Tibial nerve (tissue), 4 donors: ENCODE results near the gene HMCN1. TPM values are rescaled to one million over a fixed set of nuclear protein-coding genes. Genes with fewer than 3 reads are reported as not detected.

Experiments used
- DNase-seq, 2 donors: peaks; one replicate each; pipeline ENCODE4 v3.0.0-alpha.2; 2019; ENCODE audit warnings: low spot score in 2 of 2
- H3K27ac ChIP-seq, 4 donors: fragments of 200-600 bp; sonication (generic) in 3 of 4; one replicate each; pipeline ENCODE4 v1.5.1; 2017 to 2019; ENCODE audit warnings: mild to moderate bottlenecking in 1 of 4
- H3K27me3 ChIP-seq, 2 donors: fragments of 200-600 bp; sonication (generic) in 1 of 2; one replicate each; pipeline versions ENCODE4 v1.5.1 to v1.6.0; 2017 to 2019
- H3K36me3 ChIP-seq, 3 donors: fragments of 200-600 bp; sonication (generic); one replicate each; pipeline ENCODE4 v1.5.1; 2018 to 2019
- H3K4me1 ChIP-seq, 4 donors: fragments of 200-600 bp; sonication (generic) in 3 of 4; one replicate each; pipeline ENCODE4 v1.5.1; 2017 to 2019
- H3K4me3 ChIP-seq, 4 donors: fragments of 200-600 bp; sonication (generic) in 3 of 4; one replicate each; pipeline ENCODE4 v1.5.1; 2017 to 2019; ENCODE audit warnings: mild to moderate bottlenecking in 1 of 4, moderate library complexity in 1 of 4
- H3K9me3 ChIP-seq, 4 donors: fragments of 200-600 bp; sonication (generic) in 3 of 4; one replicate each; pipeline ENCODE4 v1.5.1; 2017 to 2019
- EP300 ChIP-seq, 2 donors: sonication (generic); formaldehyde crosslinking; IDR thresholded peaks; one replicate each; pipeline ENCODE4 v1.6.1; 2017; ENCODE audit warnings: antibody characterized with exemption in 2 of 2, mild to moderate bottlenecking in 1 of 2
- POLR2A ChIP-seq, 2 donors: fragments of 450-650 bp; IDR thresholded peaks; one replicate each; pipeline ENCODE4 v1.6.1; 2017; ENCODE audit warnings: antibody characterized with exemption in 2 of 2, mild to moderate bottlenecking in 2 of 2, moderate library complexity in 2 of 2
- WGBS, 2 donors: methylation state at CpG; one replicate each; pipeline ENCODE4 v1.1.5; 2018; 5-methylcytosine and 5-hydroxymethylcytosine counted together
- total RNA-seq, 4 donors: library from RNA; depleted of rRNA; stranded (reverse); fragments of >200 nt; gene quantifications; one replicate each; pipeline ENCODE4 v1.1.0, GENCODE V29; 2016
- TF ChIP-seq, protein P1 (sequence below), 5 experiments: fragments of 200-600 bp in 3 of 5; fragments of 450-650 bp in 2 of 5; sonication (generic) in 3 of 5; IDR thresholded peaks; one replicate each; pipeline ENCODE4 v1.5.1; 2016 to 2019; ENCODE audit warnings: antibody characterized with exemption in 5 of 5, mild to moderate bottlenecking in 3 of 5, moderate library complexity in 2 of 5

HMCN1 gene
- total RNA-seq, 4 donors from 2014 or later: 2.1 to 13.3 (median 3.9) TPM

DNA sequence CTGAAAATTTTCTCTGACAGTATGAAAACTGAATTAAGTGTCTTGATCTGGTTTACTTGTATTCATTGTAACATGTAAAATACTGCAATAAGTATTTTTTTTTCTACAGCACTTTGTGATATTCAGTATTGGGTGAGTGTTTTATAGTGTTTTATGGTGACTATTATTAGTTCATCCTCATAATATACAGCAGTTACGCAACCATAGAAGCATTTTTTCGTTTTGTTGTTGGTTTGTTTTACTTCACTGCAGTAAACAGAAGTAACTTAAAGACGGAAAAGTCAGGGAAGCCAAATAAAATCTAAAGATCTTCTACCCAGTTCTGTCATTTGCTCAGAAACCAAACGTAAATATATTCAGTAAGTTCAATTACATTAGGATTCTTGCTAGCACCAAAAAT is 390.8 kb downstream of the HMCN1 start:
- Histone ChIP-seq H3K4me1 (no peaks in the 10 kb centered on the region), H3K9me3 (no peaks in the 10 kb centered on the region), H3K27me3 (no peaks in the 10 kb centered on the region), H3K4me3 (no peak overlapping the region), H3K27ac (no peak overlapping the region), H3K36me3 (no peaks in the 10 kb centered on the region)
- DNase-seq: no peak
- TF ChIP-seq POLR2A (IDR thresholded peaks at IDR 0.05): no peak
- TF ChIP-seq, protein P1, sequence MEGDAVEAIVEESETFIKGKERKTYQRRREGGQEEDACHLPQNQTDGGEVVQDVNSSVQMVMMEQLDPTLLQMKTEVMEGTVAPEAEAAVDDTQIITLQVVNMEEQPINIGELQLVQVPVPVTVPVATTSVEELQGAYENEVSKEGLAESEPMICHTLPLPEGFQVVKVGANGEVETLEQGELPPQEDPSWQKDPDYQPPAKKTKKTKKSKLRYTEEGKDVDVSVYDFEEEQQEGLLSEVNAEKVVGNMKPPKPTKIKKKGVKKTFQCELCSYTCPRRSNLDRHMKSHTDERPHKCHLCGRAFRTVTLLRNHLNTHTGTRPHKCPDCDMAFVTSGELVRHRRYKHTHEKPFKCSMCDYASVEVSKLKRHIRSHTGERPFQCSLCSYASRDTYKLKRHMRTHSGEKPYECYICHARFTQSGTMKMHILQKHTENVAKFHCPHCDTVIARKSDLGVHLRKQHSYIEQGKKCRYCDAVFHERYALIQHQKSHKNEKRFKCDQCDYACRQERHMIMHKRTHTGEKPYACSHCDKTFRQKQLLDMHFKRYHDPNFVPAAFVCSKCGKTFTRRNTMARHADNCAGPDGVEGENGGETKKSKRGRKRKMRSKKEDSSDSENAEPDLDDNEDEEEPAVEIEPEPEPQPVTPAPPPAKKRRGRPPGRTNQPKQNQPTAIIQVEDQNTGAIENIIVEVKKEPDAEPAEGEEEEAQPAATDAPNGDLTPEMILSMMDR (IDR thresholded peaks at IDR 0.05): no peak
- no peak for TF ChIP-seq EP300 (IDR thresholded peaks at IDR 0.05)
- WGBS, 2 donors: 74 to 78% methylated on average over 4 of the region's 4 CpGs

DNA sequence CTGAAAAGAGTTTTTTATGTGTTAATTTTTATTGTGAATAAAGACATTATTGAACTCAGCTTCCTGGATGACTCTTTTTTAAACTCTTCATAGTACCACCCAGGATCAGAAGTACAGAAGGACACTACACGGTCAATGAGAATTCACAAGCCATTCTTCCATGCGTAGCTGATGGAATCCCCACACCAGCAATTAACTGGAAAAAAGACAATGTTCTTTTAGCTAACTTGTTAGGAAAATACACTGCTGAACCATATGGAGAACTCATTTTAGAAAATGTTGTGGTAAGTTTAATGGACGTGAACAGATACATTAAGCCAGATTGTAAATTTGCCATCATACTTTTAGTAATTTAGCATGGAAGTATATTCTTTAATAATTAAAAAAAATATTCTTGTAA is 391.3 kb downstream of the HMCN1 start:
- Histone ChIP-seq H3K4me1 (no peaks in the 10 kb centered on the region), H3K36me3 (no peaks in the 10 kb centered on the region), H3K4me3 (no peak overlapping the region), H3K27ac (no peak overlapping the region), H3K9me3 (no peaks in the 10 kb centered on the region), H3K27me3 (no peaks in the 10 kb centered on the region)
- no peak for DNase-seq
- no peak for TF ChIP-seq POLR2A (IDR thresholded peaks at IDR 0.05)
- TF ChIP-seq EP300 (IDR thresholded peaks at IDR 0.05): no peak
- TF ChIP-seq, protein P1 (IDR thresholded peaks at IDR 0.05): no peak
- 59 to 66% methylated on average over 3 of the region's 3 CpGs for WGBS, 2 donors

DNA sequence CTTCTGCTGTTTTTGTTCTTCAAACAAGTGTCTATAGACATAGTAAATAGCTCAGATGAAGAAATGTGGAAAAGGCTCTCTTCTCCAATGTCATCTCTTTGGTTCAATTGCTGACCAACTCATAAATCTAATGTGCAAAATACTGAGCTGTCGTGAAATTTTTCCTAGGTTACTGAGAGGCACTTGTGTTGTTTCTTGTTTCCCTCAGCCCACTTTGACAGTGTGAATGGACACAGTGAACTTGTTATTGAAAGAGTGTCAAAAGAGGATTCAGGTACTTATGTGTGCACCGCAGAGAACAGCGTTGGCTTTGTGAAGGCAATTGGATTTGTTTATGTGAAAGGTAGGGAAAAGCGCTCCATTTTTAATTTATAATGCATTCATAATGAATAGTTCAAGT is 395.6 kb downstream of the HMCN1 start:
- Histone ChIP-seq H3K4me3 (no peak overlapping the region), H3K4me1 (no peaks in the 10 kb centered on the region), H3K27me3 (no peaks in the 10 kb centered on the region), H3K36me3 (no peaks in the 10 kb centered on the region), H3K27ac (no peak overlapping the region), H3K9me3 (no peaks in the 10 kb centered on the region)
- no peak for DNase-seq
- TF ChIP-seq POLR2A (IDR thresholded peaks at IDR 0.05) (no peak), EP300 (IDR thresholded peaks at IDR 0.05) (no peak)
- TF ChIP-seq, protein P1 (IDR thresholded peaks at IDR 0.05): no peak
- 73% methylated on average over 4 of the region's 4 CpGs for WGBS, 2 donors

DNA sequence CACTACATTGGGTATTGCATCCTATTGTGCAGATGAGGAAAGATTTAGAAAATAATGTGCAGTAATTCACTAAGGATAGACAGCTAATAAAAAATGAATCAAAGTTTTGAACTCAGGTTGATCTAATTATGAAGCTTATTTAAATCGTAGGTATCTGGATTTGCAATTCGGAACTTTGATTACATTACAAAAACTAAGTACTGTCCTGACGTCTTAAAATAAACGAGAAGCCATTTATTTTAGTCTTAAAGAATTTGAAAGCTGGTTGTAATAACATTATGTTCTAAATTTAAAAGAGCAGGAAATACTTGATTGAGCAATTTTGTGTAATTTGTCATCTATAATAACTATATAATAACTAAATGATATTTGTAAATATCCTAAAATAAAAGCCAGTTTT is 404.9 kb downstream of the HMCN1 start:
- Histone ChIP-seq H3K36me3 (no peaks in the 10 kb centered on the region), H3K4me3 (no peak overlapping the region), H3K9me3 (no peaks in the 10 kb centered on the region), H3K27ac (no peak overlapping the region), H3K4me1 (peaks cover 0 to 10% (median 0%) of the 10 kb centered on the region in 4 donors), H3K27me3 (no peaks in the 10 kb centered on the region)
- 54 to 66% methylated on average over 4 of the region's 4 CpGs for WGBS, 2 donors
- DNase-seq: no peak
- TF ChIP-seq EP300 (IDR thresholded peaks at IDR 0.05) (no peak), POLR2A (IDR thresholded peaks at IDR 0.05) (no peak)
- TF ChIP-seq, protein P1 (IDR thresholded peaks at IDR 0.05): no peak

DNA sequence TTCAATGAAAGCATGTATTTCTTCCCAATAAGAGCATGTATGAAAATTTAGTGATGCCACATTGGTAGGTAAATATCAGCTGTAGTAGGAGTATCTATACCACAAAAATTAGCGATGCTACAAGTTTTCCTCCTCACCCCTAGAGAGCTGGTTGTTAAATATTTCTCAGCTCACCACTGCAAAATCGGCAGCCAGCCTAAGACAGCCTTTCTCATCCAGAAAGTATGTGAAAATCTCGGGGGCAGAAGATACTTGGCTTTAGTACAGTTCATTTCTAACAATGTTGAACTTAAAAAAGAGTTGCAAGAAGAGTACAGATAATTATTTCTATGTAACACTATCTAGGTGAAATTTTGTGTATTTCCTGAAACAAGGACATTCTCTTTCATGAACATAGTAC is 405.5 kb downstream of the HMCN1 start:
- H3K4me1 ChIP-seq: peaks cover 0 to 10% (median 0%) of the 10 kb centered on the region in 4 donors

More for the DNA sequence above, 405.5 kb downstream of the HMCN1 start:
- Histone ChIP-seq H3K27ac (no peak overlapping the region), H3K36me3 (no peaks in the 10 kb centered on the region), H3K9me3 (no peaks in the 10 kb centered on the region), H3K4me3 (no peak overlapping the region), H3K27me3 (no peaks in the 10 kb centered on the region)
- WGBS, 2 donors: 32 to 39% methylated on average over 3 of the region's 3 CpGs
- peak in 1 of 2 donors; percentile 17 for DNase-seq
- TF ChIP-seq EP300 (IDR thresholded peaks at IDR 0.05) (no peak), POLR2A (IDR thresholded peaks at IDR 0.05) (no peak)
- TF ChIP-seq, protein P1 (IDR thresholded peaks at IDR 0.05): no peak
